HG03378 (cell line): Measurements from ENCODE around the gene FSHB.
"Not testable (repeated sequence)": the region's sequence is repeated elsewhere in the genome, so short reads cannot be mapped to it uniquely, and the experiment has no call there.

Experiments
- ATAC-seq: cut with Tn5 transposase; IDR thresholded peaks from one replicate; pipeline ENCODE4 v1.9.1; 2021; ENCODE audit warnings: mild to moderate bottlenecking, moderate library complexity; ENCODE audit not compliant: unreplicated experiment

Gene FSHB

GRCh38 chr11:30230714-30231113, at the start of gene FSHB:
Gene FSHB, plus strand, starts transcription at chr11:30231014. Its CDS starts 889 bp downstream, at chr11:30231903.
- no peak for ATAC-seq

GRCh38 chr11:30186748-30187147, 44.1 kb upstream of the FSHB start:
- no peak for ATAC-seq

GRCh38 chr11:30192620-30193019, 38.2 kb upstream of the FSHB start:
- ATAC-seq: no peak

- peak; percentile 93 for ATAC-seq
These were observed 34.2 kb upstream of the FSHB start for GRCh38 chr11:30196400-30197206.

DNA sequence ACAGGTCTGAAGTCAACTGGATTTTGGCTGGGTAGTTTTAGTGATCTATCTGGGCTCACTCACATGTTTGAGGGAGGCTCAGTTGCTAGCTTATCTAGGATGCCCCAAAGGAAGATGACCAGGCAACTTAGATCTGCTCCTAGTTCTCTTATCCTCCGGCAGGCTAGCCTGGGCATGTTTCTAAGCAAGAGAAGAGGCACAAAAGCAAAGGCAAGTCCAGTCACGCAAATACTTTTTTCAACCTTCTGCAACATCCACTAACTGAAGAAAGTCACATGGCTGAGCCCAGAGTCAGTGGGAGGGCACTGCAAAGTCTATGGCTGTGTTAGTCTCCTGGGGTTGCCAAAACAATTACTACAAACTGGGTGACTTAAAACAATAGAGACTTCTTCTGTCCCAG, 32.9 kb upstream of the FSHB start:
- peak; percentile 45 for ATAC-seq

DNA sequence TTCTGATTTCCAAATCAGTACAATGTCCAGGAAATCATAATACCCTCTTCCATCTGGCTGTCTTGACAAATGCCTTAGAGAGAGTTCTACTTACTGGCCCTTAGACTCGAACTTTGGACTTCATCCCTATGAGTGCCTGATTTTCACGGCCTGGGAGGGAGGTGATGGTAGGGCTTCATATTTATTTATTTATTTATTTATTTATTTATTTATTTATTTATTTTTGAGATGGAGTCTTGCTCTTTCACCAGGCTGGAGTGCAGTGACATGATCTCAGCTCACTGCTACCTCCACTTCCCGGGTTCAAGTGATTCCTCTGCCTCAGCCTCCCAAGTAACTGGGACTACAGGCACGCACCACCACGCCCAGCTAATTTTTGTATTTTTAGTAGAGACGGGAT, 27.8 kb upstream of the FSHB start:
- not testable (repeated sequence) for ATAC-seq

DNA sequence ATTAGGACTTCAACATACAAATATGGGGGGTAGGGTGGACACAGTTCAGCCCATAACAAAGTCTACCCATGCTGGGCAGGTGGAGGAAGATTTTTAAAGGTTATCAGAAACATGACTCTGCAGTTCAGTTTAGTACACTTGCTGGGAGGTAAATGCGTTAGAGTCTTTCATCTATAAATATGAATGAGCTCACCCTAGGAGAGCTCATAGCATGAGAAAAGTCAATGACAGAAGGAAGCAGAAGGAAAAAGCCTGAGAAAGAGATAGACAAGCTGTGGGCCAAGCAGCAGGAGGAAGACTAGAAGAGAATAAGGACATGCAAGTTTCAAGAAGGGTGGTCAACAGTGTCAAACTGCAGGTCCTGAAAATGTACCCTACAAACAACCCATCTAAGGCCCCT, 27.0 kb upstream of the FSHB start:
- ATAC-seq: no peak

DNA sequence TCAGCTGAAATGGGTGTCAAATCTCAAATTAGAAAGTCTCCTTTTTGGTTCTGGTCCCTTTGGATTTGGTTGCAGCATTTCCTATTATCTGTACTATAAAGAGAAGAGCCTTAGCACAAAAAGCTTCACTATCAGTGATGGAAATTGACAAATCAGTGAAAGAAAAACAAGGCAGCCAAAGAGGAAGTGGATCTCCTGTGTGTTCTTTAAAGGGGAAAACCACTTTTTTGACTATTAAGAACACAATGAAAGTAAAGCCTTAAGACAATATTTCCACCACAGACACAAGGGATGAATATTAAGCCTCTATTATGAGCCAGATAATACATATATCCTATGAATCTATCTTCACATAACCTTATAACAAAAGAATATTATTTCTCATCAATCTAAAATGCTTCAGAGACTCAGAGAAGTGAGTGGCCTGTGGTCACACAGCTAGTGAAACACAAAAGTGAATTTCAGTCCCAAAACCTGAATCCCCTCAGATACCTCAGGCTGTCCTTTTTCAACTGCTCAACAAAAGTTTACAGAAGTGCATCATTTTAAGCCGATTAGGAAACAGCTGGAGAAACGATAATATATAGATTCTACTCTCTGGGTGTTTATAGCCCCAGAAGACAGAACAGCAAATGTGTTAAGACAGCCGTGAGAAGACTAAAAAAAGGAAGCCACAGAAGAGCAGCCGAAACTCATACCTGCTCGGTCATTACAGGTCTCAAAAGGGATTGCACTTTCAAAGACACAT, 24.4 kb upstream of the FSHB start:
- peak; percentile 79 for ATAC-seq

GRCh38 chr11:30210357-30210756, 20.5 kb upstream of the FSHB start:
- no peak for ATAC-seq

GRCh38 chr11:30216534-30216933, 14.3 kb upstream of the FSHB start:
- no peak for ATAC-seq

- ATAC-seq: no peak
These were observed 12.5 kb upstream of the FSHB start for GRCh38 chr11:30218278-30218677.

GRCh38 chr11:30225642-30226041, 5.2 kb upstream of the FSHB start:
- no peak for ATAC-seq

GRCh38 chr11:30228323-30228884, 2.4 kb upstream of the FSHB start:
- no peak for ATAC-seq

DNA sequence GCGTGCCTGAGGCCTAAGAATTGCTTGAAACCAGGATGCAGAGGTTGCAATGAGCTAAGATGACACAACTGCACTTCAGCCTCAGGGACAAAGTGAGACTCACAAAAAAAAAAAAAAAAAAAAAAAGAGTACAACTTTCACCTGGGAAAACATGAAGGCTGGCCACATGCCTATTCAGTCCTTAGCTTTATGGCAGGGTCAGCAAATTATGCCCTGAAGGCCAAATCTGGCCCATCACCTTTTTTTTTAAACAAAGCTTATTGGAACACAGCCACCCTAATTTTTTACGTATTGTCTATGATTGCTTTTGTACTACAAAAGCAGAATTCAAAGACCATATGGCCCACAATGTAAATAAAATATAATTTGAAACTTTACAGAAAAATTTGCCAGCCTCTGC, 8.2 kb downstream of the FSHB start:
- ATAC-seq: no peak

DNA sequence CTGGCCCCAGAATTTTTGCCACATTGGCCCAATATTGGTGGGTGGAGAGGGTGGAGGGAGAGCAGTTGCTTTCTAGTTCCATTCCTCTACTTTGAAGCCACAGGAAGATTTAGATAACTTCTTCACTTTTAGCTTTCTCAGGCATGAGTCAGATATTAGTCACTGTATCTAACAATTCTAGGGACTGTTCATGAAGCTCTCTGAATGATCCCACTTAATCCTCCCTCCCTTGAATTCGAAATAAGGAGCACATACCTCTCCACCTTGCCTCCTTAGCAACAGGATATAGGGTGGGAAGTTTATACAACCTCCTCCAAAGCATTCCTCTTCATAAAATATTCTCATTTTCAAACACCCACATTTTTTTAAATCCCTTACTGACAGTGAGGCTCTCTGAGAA, 13.5 kb downstream of the FSHB start:
- no peak for ATAC-seq

DNA sequence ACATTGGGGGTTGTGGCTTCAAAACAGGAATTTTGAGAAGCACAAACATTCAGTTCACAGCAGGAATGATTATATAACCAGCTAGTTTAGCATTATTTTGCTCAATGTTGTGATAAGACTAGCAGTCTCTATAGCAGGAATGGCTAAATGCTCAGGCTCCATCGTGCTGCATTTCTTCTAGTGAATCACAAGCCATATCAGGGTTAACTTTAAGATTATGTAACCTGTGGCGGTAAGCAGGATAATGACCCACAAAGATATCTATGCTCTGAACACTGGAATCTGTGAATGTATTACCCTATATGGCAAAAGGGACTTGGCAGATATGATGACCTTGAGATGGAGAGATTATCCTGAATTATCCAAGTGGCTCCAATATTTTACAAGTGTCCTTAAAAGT, 14.8 kb downstream of the FSHB start:
- ATAC-seq: no peak

DNA sequence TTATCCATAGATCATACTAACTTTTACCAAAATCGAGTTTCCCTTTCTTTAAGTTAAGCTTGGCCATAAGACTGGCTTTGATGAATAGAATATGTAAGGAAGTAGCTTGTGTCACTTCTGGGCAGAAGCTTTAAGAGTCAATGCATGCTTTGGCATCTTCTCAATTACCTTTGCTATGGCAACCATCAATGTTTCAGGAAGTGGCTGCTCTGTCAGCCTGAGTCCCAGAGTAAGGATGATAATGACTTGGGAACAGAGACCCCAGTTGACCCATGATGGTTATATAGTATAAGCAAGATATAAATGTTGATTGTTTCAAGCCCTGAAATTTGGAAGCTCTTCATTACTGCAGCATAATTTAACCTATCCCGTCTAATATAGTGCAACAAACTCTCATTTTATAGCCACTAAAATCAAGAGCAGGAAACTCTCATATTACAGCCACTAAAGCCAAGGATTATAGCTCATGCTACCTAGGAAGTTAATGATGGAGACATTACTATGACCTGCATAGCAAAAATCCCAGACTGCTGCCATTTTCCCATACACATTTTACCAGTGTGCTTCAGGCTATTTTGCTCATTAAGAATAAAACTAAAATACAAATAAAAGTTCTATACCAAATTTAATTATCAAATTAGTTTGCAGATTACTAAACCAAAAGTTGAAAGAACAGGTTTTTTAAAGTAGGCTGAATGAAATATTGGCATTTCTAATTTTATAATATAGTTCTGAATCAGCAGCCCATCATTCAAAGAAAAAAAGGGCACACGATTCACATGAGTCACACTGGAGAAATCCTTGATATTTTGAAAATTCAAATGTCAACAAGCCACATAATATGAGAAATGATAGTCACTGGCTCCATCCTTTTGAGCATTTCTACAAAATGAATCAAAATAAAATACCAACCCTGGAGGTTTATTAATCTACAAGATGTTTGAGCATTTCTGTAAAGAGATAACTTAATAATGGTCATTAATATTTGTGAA, 23.8 kb downstream of the FSHB start:
- ATAC-seq: no peak

DNA sequence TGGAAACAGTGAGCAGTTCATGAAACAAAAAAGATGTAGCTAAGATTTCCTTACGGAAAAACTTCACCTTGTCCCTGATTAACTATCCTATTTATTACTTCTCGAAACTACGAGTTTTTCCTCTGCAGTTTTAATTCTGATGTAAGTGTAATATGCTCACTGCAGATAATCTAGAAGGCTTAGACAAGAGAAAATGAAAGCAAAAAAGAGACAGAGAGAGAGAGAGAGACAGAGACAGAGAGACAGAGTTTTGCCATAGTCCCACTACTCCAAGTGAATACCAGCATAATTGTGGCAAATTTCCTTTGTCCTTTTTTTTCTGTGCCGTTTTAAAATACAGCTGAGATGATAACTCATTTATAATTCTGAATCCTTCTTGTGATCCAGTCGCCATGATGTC, 24.8 kb downstream of the FSHB start:
- ATAC-seq: no peak

- no peak for ATAC-seq
These were observed 26.2 kb downstream of the FSHB start for GRCh38 chr11:30257058-30257457.

- no peak for ATAC-seq
These were observed 27.9 kb downstream of the FSHB start for GRCh38 chr11:30258679-30259078.

DNA sequence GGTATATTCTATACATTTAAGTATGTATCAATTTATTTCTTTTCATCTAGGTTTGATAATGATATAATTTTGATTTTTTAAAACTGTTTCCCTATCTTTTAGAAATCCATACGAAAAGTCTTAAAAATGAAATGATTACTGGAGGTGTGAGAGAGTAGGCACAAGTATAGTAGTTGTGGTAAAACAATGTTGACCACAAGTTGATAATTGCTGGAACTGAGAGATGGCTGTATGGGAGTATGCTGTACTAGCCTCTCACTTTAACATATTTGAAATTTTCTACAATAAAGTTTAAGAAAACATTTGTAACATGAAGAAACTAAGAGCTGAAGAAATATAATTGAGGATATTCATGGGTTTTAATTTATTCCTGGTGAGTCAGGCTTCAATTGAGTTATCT, 30.0 kb downstream of the FSHB start:
- peak; percentile 98 for ATAC-seq
